NCI-H2227 (cell line): ENCODE measurements around the gene ALX1.

Experiments used
- DNase-seq: peaks from one replicate; lab custom pipeline; 2025; ENCODE audit not compliant: unreplicated experiment; lab: John Stamatoyannopoulos, UW

Gene ALX1

DNA sequence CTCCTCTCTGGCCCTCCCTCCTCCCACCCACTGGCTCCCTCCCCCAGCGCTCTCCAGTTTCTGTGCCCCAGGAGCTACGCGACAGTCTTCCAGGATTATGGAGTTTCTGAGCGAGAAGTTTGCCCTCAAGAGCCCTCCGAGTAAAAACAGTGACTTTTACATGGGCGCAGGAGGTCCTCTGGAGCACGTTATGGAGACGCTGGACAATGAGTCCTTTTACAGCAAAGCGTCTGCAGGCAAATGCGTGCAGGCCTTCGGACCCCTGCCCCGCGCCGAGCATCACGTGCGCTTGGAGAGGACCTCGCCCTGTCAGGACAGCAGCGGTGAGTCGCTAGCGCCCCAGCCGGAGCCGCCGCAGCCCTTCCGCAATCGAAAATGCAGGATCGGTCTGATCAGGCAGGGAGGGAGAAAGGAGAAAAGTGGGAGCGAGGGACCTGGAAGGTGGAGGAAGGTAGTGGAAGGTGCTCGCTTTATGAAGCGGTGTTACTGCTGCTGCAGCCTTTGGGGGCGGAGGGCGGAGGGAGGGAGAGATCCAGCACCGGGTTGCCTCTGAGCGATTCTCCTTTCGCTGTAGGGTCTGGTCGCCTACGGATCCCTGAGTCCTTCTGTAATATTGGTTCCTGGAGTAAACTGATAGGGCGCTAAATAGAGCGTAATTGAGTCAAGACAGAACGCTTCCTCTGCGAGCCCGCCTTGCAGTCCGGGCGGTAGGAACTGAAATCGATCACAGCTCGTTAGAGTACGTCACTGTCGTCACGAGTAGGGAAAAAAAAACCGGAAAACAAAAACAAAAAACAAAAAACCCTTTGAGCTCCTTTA is at the start of gene ALX1:
Gene ALX1 (plus strand): TSS at position 56 of the 819 bp plus-strand sequence. CDS start 42 bp downstream, at position 98.
- DNase-seq = peak; percentile 87

DNA sequence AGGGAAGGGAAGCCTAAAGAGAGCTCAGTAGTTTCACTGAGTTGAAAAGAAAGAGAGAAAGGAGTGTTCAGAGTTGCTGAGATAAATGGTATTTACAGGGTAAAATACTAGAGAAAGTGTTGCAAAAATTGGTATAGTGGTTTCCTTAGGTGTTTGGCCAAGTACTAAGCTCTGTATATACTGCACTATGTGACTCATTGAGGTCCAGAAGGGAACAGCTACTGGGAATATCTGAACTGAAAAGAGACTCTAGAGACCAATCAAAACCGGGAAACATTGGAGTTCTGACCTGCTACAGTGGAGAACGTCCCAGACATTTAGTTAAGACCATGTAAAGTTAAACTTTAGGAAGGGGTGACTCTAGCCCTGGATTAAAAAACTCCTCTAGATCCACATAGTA is 42.7 kb upstream of the ALX1 start:
- no peak for DNase-seq

DNA sequence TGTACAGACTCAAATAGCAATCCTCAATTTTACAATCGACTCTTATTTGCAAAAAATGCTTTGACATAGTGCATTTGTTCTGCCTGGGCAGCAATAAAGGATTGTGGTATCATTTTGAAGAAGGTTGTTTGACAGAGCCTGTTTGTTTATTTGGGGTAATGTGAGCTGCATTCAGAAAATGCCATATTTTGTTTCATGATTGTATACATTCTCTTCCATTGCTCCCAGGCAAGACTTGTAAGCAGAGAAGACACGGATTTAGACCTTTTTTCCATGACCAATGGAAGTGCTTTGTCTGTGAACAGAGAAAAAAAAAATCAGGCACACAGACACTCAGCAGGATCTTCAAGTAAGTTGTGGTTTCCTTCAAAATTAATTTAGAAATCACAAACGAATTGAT is 35.5 kb upstream of the ALX1 start:
- no peak for DNase-seq

DNA sequence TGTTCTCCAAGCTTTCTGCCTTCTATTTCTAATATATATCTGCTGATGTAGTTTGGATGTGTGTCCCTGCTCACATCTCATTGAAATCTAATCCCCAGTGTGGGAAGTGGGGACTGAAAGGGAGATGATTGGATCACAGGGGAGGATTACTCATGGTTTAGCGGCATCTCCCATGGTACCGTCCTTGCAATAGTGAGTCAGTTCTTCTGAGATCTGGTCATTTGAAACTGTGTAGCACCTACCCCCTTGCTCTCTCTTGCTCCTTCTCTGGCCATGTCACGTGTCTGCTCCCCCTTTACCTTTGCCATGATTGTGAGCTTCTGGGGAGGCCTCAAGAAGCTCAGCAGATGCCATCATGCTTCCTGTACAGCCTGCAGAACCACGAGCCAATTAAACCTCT is 26.2 kb upstream of the ALX1 start:
- DNase-seq = no peak

DNA sequence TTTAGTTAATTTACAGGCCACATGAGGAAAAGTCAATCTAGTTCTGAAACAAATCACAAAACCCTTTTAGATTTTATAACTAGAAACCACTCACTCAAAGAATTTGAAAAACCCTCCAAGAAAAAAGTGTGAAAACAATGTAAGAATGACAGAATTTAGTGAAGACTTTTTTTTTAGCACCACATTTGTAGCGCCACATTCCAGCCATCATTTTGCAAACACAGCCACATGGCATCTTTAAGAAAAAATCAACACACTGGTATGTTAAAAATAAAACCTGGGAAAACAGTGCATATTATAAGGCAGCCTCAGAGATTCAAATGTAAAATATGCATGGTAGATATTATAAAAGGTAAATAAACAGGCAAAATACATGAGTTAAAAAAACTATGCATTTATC is 22.3 kb upstream of the ALX1 start:
- no peak for DNase-seq

DNA sequence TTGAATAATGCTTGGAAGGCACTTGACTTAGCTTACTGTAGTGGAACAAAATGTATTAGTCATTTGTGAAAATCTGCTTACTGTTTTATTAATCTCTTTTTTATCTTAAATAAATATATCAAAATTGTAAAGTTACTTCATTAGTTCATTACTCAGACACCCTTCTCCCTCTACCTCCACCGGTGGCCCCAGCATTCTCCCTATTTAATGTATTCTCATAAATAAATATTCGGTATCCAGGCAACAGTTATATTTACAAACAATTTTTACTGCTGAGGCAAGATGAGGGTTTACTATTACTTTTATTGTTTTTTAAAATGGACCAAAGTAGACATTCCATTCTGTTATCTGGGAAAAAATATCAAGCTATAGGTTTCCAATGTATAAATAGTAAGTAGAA is 19.6 kb upstream of the ALX1 start:
- DNase-seq = no peak

DNA sequence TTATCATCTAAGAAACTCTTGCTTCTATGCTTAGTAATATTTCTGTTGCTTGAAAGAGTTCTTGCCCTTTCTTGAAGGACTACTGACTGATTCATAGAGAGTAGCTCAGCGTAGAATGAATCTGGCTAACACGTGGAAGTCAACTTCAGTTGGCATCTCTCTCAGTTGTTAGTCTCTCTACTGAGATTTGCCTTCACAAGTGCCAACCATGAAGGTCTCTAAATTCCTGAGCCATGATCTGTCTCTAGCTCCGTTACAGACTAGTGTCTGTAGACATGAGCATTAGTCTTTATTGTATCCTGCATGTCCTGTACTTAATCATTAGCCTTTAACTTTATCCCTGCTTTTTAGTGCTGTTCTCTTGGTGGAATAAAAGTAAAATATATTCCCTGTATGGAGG is 19.1 kb upstream of the ALX1 start:
- no peak for DNase-seq

DNA sequence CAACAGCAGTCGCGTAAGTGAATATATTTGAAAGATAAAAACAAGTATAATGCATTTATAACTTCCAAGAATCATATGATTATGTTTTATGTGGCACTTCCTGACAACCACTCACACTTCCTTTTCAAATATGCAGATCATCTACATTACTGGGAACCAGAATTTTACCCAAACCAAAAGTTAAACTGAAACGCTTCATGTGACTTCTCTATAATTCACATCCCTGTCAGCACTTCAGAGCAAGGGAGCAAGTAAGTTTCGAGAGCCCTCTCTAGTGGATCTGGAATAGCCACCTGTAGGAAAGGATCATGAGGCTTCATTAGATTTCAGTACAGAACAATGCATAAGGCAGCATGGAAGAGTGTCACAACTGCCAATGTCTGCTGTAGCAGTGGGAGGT is 13.7 kb upstream of the ALX1 start:
- no peak for DNase-seq

DNA sequence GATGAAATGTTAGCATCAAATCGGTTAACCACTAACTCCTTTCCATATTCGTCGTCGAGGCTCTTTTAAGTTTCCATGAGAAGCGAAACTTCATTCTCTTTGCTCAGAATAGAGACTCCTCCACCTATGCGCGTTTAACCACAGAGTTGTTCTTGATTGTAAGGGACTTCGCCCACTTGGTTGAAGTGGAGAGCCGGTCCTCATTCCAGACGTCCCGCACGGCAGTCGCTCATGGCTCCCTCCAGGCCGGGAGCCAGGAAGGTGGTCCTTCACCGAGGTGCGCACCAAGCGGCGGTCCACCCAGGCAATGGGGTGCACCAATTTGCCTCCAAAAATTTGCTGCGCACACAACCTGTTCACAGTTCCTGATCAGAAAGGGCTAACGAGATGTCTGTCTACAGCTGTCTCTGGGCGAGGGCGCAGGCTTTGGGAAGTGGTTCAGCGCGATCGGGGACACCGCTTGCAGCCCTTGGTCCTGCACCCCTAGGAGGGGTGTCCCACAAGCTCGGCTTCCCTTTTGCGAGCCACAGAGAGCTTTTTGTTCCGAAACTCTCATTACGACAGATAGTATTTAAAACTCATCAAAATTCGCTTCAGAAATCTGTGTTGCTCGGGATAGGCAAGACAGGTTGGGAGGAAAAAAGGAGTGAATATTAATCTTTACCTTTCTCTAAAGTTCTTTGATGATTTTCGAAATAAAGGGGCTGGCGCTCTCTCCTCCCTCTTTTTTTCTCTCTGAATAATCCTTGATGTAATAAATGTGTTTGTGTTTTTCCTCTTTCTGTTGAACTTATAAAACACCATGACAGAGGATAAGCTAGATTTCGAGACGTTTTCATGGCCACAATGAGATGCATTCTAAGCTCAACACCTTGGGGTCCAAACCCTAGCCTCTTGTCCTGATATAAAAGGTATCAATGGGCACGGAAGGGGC is 6.4 kb upstream of the ALX1 start:
- DNase-seq = no peak

DNA sequence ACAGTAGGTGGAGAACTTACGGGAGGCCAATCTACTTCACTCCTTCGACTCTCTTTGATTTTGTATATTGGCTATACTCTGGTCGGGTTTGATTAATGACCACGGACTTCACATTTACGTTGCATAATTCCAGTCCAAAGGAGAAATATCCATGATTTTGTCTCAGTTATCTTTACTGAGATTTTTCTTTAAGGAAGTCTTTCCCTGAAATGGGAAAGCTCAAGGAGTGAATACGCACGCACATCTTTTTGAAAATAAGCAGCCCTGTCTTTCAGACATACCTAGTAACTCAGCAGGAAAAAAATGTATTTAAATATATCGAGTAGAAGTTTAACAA is 5.7 kb upstream of the ALX1 start:
- DNase-seq = no peak

DNA sequence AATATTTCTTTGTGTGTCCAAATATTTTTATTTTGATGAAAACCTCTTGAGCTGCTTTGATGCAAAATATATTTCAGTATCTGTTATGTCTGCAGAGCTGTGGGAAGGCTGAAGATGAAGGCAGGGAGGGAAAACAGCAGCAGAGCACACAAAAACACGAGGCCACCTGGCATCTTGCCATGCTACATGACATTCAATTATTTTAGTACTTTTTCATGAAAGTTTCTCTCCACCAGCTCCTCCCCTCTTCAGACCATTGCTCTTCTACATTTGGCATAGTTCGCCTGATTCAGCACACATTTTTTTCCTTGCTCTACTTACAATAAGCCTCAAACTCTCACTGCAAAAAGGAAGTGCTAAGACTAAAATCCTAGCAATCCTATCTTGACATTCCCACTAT is 4.6 kb upstream of the ALX1 start:
- no peak for DNase-seq

DNA sequence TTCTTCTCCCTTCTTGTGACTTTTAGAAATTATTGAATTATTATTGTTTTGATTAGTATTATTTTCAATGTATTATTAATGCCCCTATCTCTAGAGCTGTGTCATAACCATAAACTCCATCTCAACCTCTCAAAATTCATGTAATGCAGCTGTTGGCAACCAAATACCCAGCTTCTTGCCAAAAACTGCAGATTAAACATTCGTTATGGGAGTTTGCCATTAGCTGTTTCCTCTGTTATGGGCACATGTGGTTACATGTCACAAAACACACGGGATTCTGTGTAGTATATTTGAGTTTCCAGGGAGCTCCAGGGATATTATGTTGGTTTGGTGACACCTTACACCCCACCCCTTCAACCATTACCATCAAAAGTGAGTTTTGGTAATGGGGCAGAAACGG is 2.8 kb upstream of the ALX1 start:
- DNase-seq = no peak

DNA sequence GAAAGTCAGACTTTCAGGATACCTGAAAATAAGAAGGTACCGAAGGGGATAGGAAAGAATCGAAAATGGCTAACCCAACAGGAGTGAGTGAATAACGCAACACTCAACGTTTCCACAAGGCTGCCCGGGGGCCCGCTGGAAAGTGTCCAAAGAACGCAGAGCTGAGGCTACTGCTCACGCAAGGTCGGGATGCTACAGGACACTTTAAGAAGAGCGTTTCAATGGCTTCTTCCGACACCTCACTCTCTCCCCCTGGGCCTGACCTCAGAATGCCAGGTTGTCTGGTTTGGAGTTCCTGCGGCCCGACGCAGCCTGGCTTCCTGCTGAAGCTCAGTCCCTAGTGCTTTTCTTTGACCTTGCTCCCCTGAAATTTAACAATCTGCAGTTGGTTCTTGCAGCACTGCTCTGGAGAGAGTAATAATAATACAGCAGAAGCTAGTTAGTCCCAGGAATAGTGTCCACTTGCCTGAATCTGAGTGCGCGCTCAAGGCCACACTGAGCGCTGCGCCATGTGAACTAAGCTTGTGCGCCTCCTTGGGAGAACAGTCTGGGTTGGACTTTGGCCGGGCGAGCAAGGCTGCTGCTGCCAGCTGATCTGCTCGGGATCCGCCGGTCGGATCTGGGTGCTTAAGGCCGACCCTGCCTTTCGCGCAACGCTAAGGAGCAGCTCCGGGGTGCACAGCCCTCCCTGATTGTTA is 2.0 kb upstream of the ALX1 start:
- DNase-seq = no peak

DNA sequence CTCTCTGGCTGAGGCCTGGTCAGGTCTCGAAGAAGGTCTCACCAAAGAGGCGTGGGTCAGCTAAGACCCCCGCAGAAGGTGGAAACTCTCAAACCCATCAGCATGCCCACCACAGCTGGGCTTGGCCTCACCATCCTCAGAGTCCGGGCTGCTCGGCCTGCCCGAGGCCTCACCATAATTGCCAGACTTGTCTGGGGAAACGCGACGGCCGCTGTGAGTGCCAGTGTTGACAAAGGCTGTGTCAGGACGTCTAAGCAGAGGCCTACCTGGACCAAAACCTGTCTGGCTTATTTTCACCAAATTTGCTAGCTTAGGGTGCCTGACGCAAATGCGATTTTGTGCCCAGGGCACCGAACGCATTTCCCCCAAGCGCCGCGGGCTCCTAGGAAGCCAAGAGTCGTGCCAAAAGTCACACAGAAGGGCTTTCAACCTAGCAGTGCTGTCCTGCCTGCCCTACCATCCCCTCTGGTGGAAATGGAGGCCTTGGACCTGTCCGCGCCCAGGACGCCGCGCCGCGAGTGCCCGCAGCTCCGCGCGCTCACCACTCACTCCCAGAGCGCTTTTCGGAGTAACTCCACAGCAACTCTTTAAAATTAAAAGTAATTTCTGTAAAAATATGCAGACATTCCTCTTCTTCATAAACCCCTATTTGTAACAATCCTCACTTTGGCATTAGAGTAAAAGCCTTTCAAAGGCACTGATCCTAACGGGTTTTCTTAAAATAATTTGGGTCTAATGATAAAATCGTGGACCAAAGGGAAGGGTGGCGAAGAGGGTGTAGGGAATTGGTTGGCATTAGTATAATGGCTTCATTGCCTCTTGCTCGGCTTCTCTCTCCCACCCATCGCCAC is 1.2 kb upstream of the ALX1 start:
- no peak for DNase-seq

DNA sequence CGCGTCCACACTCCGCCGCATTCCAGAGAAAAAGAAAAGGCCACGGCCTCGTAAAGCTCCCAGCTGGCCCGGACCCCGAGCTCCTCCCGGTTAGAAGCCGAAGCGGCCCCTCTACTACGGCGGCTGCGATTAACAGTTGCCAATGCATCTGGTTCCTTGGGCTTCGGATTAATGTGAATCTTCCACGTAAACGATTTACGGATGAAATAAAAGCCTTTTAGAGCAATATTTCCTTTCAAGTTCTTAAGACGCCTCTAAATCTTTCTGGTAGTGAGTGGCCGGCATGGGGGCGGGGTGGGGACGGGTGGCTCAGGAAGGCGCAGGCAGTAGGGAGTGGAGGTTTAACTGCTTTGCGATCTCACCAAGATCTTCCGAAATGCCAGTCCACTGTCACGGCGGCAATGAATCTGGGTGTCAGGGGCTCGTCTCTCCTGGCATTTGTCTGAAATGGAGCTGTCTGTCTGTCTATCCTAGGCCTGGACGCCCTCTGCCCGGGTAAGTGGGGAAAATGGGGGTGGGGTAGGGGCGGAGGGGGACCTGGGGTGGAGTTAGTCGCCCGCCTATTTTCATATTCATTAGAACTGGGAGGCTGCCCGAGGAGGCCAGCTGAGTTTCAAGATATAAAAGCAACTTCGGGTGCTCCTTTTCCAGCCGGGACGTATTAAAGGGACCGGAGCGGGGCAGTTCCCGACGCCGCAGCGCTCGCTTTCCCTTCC is 413 bp upstream of the ALX1 start:
- DNase-seq = peak; percentile 32

DNA sequence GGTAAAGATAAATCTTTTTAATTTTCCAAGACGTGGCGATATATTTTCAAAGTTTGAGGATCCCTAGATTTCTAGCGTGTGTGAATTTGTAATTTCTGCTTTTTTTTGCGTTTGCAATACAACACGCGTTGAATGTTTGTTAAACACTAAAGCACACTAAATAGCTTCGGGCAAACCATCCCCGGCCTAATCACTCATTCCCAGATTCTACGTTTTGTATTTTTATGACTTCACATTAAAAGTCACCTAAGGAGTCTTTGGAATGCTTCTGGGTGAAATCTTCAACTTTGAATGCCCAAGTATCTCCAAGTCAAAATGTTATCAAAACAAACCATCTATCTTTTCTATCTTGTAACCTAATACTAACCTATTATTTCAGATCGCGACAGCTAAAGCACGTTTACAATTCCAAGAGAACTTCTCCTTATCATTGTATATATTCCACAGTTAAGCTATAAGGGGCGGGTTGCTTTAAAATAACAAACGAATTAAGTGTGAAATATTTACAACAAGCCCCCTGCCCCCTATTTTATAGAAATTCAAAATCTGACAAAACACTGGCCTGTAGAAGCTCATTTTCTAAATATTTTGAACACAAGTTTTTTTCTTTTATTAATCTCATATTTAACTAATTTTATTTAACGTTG is 1.1 kb downstream of the ALX1 start:
- no peak for DNase-seq

DNA sequence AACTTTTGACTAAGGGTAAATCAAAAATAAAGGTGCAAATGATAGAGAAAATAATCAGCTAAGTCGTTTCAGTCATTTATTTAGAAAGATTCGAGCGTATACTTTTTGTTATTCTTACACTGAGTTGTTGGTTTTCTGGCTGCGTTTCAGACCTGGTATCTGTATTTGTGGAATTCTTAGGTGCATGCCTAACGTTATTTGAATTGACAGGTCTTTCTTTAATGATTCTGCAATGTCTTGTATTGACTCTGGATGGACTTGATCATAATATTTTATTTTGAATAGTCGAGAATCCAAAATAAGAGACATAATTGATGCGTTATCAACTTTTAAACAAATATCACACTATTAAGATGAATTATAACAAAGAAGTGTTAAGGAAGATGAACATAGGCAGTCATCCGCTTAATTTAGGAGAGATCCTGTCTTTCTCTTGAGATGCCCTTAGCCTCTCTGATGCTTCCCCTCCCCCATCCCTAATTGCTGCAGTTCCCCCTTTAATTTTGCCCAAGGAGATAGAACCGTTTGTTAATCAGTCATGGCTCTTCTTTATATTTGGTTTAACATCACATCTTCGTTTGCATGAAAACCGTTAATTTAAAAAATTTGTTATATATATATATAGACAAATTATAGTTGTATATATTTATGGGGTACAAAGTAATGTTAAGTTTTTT is 1.8 kb downstream of the ALX1 start:
- DNase-seq = peak; percentile 25

DNA sequence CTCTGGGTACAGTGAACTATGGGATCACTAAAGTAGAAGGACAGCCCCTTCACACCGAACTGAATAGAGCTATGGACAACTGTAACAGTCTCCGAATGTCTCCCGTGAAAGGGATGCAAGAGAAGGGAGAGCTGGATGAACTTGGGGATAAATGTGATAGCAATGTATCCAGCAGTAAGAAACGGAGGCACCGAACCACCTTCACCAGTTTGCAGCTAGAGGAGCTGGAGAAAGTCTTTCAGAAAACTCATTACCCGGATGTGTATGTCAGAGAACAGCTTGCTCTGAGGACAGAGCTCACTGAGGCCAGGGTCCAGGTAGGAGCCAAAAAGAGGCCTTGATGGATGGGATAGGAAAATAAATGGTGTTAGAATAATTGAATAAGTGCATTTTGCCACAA is 3.5 kb downstream of the ALX1 start:
- DNase-seq = peak; percentile 46

DNA sequence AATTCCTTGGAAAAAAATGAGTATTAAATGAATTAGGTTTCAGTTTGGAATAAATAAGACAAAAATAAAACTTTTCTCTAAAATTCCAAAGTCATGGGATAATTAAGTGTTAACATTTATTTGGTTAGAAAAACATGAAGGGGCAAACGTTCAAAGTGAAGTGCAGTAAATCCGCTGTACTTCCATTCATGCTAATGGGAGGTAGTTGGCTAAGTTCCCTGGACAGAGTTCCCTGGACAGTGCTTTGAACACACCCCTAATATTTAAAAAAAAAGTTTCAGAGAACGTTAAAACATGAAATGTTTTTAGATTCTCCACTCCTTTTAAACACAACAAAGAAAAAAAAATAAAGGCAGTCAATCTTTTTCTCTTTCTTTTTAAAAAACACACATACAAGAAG is 16.3 kb downstream of the ALX1 start:
- DNase-seq = no peak
